Central memory CD8-positive, alpha-beta T cell (primary cell): ENCODE results near the gene KPNA3.

Experiments
- ATAC-seq: fragments of 150-1000 bp; cut with Tn5 transposase; replicated peaks from 2 replicates; pipeline ENCODE4 v1.10.0; 2022; ENCODE audit warnings: mild to moderate bottlenecking, moderate FRiP score, moderate number of reproducible peaks; ENCODE audit not compliant: poor library complexity, severe bottlenecking; ENCODE audit errors: extremely low read depth
- DNase-seq, 2 donors: peaks; one replicate each; pipeline ENCODE4 v3.0.0; 2021; ENCODE audit warnings: low spot score in 2 of 2
- H3K27ac Mint-ChIP-seq: one replicate; pipeline ENCODE4 v1.8.0; 2022; ENCODE audit warnings: low read depth, mild to moderate bottlenecking, moderate library complexity, mixed read lengths
- H3K27me3 Mint-ChIP-seq: one replicate; pipeline ENCODE4 v1.8.0; 2022; ENCODE audit warnings: mixed read lengths
- H3K36me3 Mint-ChIP-seq: one replicate; pipeline ENCODE4 v1.8.0; 2022; ENCODE audit warnings: mild to moderate bottlenecking, moderate library complexity, mixed read lengths; ENCODE audit not compliant: insufficient read depth
- H3K4me1 Mint-ChIP-seq: one replicate; pipeline ENCODE4 v1.8.0; 2022; ENCODE audit warnings: mixed read lengths
- H3K4me3 Mint-ChIP-seq: one replicate; pipeline ENCODE4 v1.8.0; 2022; ENCODE audit warnings: mild to moderate bottlenecking, moderate library complexity, mixed read lengths
- H3K9me3 Mint-ChIP-seq: one replicate; pipeline ENCODE4 v1.8.0; 2022; ENCODE audit warnings: mixed read lengths

The KPNA3 gene

GRCh38 chr13:49651570-49652354, 140.7 kb downstream of the KPNA3 start:
- Mint-ChIP-seq H3K4me1 (no peaks in the 10 kb centered on the region), H3K9me3 (no peaks in the 10 kb centered on the region), H3K36me3 (no peaks in the 10 kb centered on the region), H3K27ac (no peak overlapping the region), H3K4me3 (no peak overlapping the region), H3K27me3 (no peaks in the 10 kb centered on the region)
- DNase-seq (no peak), ATAC-seq (no peak)

- H3K36me3 Mint-ChIP-seq, result no peaks in the 10 kb centered on the region
- H3K27ac Mint-ChIP-seq, result no peak overlapping the region
- H3K4me3 Mint-ChIP-seq, result no peak overlapping the region
- DNase-seq (no peak), ATAC-seq (no peak)
- H3K4me1 Mint-ChIP-seq, result peaks cover 6% of the 10 kb centered on the region
- no peaks in the 10 kb centered on the region for H3K27me3 Mint-ChIP-seq
- no peaks in the 10 kb centered on the region for H3K9me3 Mint-ChIP-seq
Observed at GRCh38 chr13:49649963-49650312, 142.5 kb downstream of the KPNA3 start.
